GM18907 (cell line): ENCODE measurements around the gene ELAVL1.
A peak's percentile ranks its signal among the peaks of the same experiment; 100 is the strongest.

Source experiments
- ATAC-seq: cut with Tn5 transposase; IDR thresholded peaks from one replicate; pipeline ENCODE4 v1.9.1; 2021; ENCODE audit warnings: mild to moderate bottlenecking, moderate library complexity; ENCODE audit not compliant: unreplicated experiment

Gene ELAVL1

GRCh38 chr19:8022275-8022674 lies 16.8 kb upstream of the ELAVL1 start:
- no peak for ATAC-seq

- ATAC-seq = no peak
Measured at GRCh38 chr19:8021374-8021773, 15.9 kb upstream of the ELAVL1 start.

GRCh38 chr19:8020681-8021080 lies 15.2 kb upstream of the ELAVL1 start:
- ATAC-seq = no peak

DNA sequence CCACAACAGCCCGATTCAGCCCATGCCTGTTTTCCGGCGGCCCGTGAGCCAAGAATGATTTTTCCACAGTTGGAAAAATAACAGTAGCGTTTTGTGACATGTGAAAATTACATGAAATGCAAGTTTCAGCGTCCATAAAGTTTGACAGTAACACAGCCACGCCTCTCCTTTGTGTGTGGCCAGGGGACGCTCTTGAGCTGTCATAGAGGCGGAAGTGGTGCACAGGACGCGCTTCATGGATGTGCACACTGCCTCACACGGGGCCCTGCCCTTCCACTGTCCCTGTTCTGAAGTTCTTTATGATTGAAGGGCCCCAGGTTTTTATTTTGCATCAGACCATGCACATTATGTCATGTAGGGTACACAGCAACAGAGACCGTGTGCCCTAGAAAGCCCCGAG lies 12.4 kb upstream of the ELAVL1 start:
- no peak for ATAC-seq

DNA sequence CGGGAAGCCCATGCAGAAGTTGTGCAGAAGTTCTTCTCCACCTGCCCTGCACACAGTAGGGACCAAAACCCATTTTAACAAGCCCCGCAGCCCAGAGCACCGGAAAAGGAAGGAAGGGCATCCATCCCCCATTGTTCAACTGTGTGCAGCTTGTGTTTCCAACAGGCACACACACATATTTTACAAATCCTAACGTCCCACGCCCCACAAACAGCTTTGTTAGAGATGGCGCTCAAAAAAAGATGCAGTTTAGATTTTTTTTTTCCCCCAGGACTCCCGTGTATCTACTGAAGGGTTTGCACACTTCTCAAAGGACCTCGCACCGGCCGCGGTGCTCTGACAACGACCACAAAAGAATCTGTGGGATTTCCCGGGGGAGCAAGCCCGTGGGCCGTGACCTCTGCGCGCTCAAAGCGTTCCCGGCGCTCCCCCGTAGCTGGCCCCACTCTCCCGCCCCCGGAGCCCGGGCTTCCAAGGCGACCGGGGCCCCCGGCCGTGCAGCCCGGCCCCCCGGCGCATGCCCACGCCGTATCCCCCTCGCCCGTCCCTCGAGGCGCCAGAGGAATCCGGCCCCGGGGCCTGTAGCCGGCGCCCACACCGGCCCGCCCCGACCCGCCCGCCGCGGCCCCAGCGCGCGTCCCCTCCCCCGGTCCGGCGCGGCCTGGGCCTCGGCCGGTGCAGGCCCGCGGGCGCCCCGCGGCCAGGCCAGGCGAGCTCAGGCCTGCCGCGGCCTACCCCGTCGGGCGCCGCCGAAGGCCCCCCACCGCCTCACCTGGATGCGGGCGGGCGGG lies 523 bp downstream of the ELAVL1 start:
- ATAC-seq = peak; percentile 38

DNA sequence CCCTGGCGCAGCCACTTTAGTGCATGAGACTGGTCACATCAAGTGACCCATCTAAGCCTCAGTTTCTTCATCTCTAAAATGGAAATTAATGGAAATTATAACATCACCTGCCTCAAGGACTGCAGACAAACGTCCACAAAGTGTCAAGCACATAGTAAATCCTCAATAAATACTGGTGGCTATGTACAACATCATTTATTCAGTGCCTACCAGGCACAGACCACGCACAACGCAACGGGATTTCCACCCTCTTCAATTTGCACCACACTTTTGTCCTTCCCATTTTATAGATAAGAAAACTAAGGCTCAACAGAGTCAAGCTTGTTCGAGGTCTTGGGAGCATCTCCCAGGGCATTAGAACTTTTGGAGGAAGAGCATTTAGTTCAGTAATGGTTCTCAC lies 1.4 kb downstream of the ELAVL1 start:
- ATAC-seq = no peak

- peak; percentile 53 for ATAC-seq
Measured at GRCh38 chr19:8001995-8002849, 3.2 kb downstream of the ELAVL1 start.

DNA sequence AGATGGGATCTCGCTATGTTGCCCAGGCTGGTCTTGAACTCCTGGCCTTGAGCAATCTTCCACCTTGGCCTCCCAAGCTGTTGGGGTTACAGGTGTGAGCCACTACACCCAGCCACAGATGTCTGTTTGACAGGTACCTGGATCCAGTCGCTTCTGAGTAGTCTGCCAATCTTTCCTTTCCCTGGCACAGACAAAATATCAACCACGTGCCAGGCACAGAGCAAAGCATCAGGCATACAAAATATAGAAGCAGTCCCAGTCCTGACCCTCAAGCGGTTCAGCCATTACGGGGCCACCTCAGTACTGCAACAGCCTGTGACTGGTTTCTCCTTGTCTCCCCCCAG lies 3.8 kb downstream of the ELAVL1 start:
- ATAC-seq = no peak

- no peak for ATAC-seq
Measured at GRCh38 chr19:8000298-8001038, 5.0 kb downstream of the ELAVL1 start.

DNA sequence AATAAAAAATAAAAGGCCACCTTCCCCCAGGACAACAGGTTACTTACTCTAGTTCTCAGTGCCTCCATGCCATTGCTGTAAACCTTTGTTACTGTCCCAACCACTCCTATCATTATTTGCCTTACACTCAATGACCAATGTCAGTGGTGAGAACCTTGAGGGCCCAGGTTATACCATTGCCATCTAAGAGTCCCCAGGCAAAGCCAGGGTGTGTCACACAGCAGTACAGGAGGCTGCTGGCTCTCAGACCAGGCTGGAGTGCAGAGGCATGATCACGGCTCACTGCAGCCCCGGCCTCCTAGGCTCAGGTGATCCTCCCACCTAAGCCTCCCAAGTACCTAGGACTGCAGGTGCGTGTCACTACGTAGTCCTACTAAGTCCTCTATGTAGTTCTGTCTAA lies 6.1 kb downstream of the ELAVL1 start:
- no peak for ATAC-seq

GRCh38 chr19:7997809-7998480 lies 7.5 kb downstream of the ELAVL1 start:
- no peak for ATAC-seq

GRCh38 chr19:7996883-7997282 lies 8.6 kb downstream of the ELAVL1 start:
- no peak for ATAC-seq

GRCh38 chr19:7995810-7996158 lies 9.7 kb downstream of the ELAVL1 start:
- no peak for ATAC-seq

DNA sequence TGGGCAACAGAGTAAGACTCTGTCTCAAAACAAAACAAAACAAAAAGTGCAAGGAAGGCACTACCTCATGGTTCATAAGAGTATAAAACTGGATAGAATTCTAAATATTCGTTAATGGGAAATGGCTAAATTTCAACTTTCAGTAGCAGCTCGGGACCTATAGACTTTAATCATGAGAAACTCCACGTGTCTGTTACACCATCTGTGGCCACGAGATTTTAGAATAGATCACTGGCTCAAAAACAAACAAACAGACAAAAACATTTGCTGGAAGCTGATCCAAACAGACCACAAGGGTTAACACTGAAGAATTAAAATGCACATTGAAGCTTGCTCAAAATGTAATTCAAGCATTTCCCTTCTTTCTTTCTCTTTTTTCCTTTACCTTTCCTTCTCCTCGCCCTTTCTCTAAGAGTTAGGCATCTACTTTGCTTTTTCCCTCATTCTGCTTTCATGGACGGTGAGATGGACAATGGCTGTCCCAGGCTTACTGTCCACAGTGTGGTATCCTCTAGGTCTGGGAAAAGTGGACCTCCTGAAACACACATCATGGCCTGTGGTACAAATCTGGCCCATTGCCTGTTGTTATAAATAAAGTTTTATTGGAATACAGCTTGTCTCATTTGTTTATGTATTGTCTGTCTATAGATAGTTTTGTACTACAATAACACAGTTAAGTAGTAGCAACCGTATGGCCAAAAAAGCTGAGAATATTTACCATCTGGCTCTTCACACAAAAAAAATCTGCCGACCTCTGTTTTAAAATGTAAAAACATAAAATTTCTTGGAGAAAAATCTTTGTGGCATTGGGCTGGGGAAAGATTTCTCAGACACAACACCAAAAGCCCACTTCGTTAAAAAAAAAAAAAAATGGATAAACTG lies 10.3 kb downstream of the ELAVL1 start:
- no peak for ATAC-seq

GRCh38 chr19:7994114-7994513 lies 11.3 kb downstream of the ELAVL1 start:
- ATAC-seq = no peak

GRCh38 chr19:7993560-7993959 lies 11.9 kb downstream of the ELAVL1 start:
- ATAC-seq = no peak

- ATAC-seq = no peak
Measured at GRCh38 chr19:7992575-7992974, 12.9 kb downstream of the ELAVL1 start.

DNA sequence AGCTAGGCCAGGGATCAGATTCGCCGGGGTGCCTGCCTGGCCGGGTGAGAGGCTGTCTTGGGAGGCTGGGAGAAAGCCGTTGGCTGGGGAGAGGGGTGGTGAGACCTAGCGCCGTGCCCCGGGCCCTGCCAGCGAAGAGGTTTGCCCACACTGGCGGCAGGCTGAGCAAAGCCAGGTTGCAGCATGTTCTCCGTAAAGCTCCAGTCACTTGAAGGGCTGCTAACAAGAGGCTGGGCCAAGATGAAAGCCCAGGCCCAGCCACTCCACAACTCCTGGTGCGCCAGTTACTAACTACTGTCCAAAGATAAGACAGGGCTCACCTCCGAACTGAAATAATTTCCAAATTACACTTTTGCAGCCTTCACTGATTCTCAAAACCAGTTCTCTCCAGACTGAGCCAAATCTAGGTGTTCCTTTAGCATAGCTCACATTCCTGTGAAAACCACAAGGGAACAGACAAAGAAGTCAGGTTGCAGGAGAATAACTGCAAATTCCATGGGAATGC lies 16.3 kb downstream of the ELAVL1 start:
- no peak for ATAC-seq

DNA sequence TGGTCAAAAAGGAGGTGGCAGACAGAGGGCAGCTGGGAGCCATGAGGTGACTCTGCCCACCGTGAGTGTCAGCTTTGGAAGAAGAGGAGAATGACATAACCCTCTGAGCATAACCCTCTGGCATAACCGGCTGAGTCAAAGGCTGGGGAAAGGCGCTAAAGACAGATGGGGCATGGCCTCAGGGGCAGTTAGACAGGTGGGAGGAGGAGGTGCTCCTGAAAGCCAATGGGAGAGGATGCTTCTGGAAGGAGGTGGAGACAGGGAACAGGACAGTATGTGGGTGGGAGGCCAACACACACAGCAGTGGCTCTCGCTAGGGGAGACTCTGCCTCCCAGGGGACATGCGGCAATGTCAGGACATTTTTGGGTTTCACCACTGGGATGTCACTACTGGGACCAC lies 17.1 kb downstream of the ELAVL1 start:
- ATAC-seq = no peak
